ENCODE measurements around the gene KCTD5. TPM values are rescaled to one million over a fixed set of nuclear protein-coding genes. Genes with fewer than 3 reads are reported as not detected.

The KCTD5 gene
- total RNA-seq, 2 donors from 2014 or later = 29.8 to 32.6 TPM

GRCh38 chr16:2752035-2752849 lies 69.9 kb downstream of the KCTD5 start, which contains the start of gene SRRM2:
TSS of gene SRRM2 (plus strand) at chr16:2752638. CDS start at chr16:2756365, 3,727 bp downstream.
- Mint-ChIP-seq H3K9me3 (no peaks in the 10 kb centered on the region), H3K36me3 (ENCODE audit: low read depth) (peaks cover 49% of the 10 kb centered on the region), H3K27ac (peak within 1 kb of the TSS; percentile 99), H3K27me3 (ENCODE audit: insufficient read depth) (no peaks in the 10 kb centered on the region), H3K4me1 (peaks cover 26% of the 10 kb centered on the region), H3K4me3 (peak within 1 kb of the TSS; percentile 94)
- TF ChIP-seq CTCF (conservative IDR thresholded peaks at IDR 0.05) = no peak
- H3K4me1 ChIP-seq (ENCODE audit: control insufficient read depth, insufficient read depth, low read length) = no peaks in the 10 kb centered on the region
- no peaks in the 10 kb centered on the region for H3K9me3 ChIP-seq (ENCODE audit: control insufficient read depth, low read length)
- peak within 1 kb of the TSS; percentile 99 for H3K27ac ChIP-seq (ENCODE audit: low read depth, low read length)
- peak within 1 kb of the TSS; percentile 94 for H3K4me3 ChIP-seq (ENCODE audit: low read length)
- H3K36me3 ChIP-seq (ENCODE audit: control insufficient read depth, insufficient read depth, low read length) = peaks cover 27% of the 10 kb centered on the region
- peak within 1 kb of the TSS; percentile 93 for H3K9ac ChIP-seq (ENCODE audit: extremely low read depth, low read length, poor library complexity, severe bottlenecking)
- DNase-seq = peak; percentile 98
- no peaks in the 10 kb centered on the region for H3K27me3 ChIP-seq (ENCODE audit: control insufficient read depth, insufficient read depth, low read length, poor library complexity, severe bottlenecking)
- 0% methylated on average over 65 to 99 of the region's 99 CpGs for WGBS, 2 experiments (ENCODE audit: insufficient coverage in 1 of 2, insufficient read length in 1 of 2)

GRCh38 chr16:2752850-2753732 lies 70.8 kb downstream of the KCTD5 start:
- no peaks in the 10 kb centered on the region for H3K27me3 ChIP-seq (ENCODE audit: control insufficient read depth, insufficient read depth, low read length, poor library complexity, severe bottlenecking)
- no peak for TF ChIP-seq CTCF (conservative IDR thresholded peaks at IDR 0.05)
- peak overlapping the region; percentile 97 for H3K27ac Mint-ChIP-seq
- peak overlapping the region; percentile 94 for H3K4me3 ChIP-seq (ENCODE audit: low read length)
- 0% methylated on average over 26 to 68 of the region's 82 CpGs for WGBS, 2 experiments (ENCODE audit: insufficient coverage in 1 of 2, insufficient read length in 1 of 2)
- no peak for DNase-seq
- no peaks in the 10 kb centered on the region for H3K27me3 Mint-ChIP-seq (ENCODE audit: insufficient read depth)
- no peaks in the 10 kb centered on the region for H3K9me3 Mint-ChIP-seq
- H3K4me1 Mint-ChIP-seq = peaks cover 26% of the 10 kb centered on the region
- H3K36me3 ChIP-seq (ENCODE audit: control insufficient read depth, insufficient read depth, low read length) = peaks cover 36% of the 10 kb centered on the region
- peak overlapping the region; percentile 94 for H3K4me3 Mint-ChIP-seq
- H3K36me3 Mint-ChIP-seq (ENCODE audit: low read depth) = peaks cover 57% of the 10 kb centered on the region
- no peaks in the 10 kb centered on the region for H3K9me3 ChIP-seq (ENCODE audit: control insufficient read depth, low read length)
- peak overlapping the region; percentile 99 for H3K27ac ChIP-seq (ENCODE audit: low read depth, low read length)
- H3K4me1 ChIP-seq (ENCODE audit: control insufficient read depth, insufficient read depth, low read length) = no peaks in the 10 kb centered on the region
- peak overlapping the region; percentile 93 for H3K9ac ChIP-seq (ENCODE audit: extremely low read depth, low read length, poor library complexity, severe bottlenecking)

GRCh38 chr16:2753733-2754020 lies 71.4 kb downstream of the KCTD5 start:
- Histone ChIP-seq H3K4me3 (ENCODE audit: low read length) (peak overlapping the region; percentile 94), H3K27ac (ENCODE audit: low read depth, low read length) (peak overlapping the region; percentile 99), H3K27me3 (ENCODE audit: control insufficient read depth, insufficient read depth, low read length, poor library complexity, severe bottlenecking) (no peaks in the 10 kb centered on the region), H3K36me3 (ENCODE audit: control insufficient read depth, insufficient read depth, low read length) (peaks cover 42% of the 10 kb centered on the region), H3K9ac (ENCODE audit: extremely low read depth, low read length, poor library complexity, severe bottlenecking) (peak overlapping the region; percentile 93), H3K9me3 (ENCODE audit: control insufficient read depth, low read length) (peaks cover 3% of the 10 kb centered on the region), H3K4me1 (ENCODE audit: control insufficient read depth, insufficient read depth, low read length) (no peaks in the 10 kb centered on the region)
- Mint-ChIP-seq H3K9me3 (no peaks in the 10 kb centered on the region), H3K27ac (peak overlapping the region; percentile 97), H3K27me3 (ENCODE audit: insufficient read depth) (no peaks in the 10 kb centered on the region), H3K4me3 (peak overlapping the region; percentile 94), H3K36me3 (ENCODE audit: low read depth) (peaks cover 63% of the 10 kb centered on the region), H3K4me1 (peaks cover 26% of the 10 kb centered on the region)
- DNase-seq = no peak
- TF ChIP-seq CTCF (conservative IDR thresholded peaks at IDR 0.05) = no peak
- 1 to 4% methylated on average over 4 to 7 of the region's 7 CpGs for WGBS, 2 experiments (ENCODE audit: insufficient coverage in 1 of 2, insufficient read length in 1 of 2)
